ENCODE measurements around the gene KRTAP4-6.
"Not testable (repeated sequence)": the region's sequence is repeated elsewhere in the genome, so short reads cannot be mapped to it uniquely, and the experiment has no call there.

DNA sequence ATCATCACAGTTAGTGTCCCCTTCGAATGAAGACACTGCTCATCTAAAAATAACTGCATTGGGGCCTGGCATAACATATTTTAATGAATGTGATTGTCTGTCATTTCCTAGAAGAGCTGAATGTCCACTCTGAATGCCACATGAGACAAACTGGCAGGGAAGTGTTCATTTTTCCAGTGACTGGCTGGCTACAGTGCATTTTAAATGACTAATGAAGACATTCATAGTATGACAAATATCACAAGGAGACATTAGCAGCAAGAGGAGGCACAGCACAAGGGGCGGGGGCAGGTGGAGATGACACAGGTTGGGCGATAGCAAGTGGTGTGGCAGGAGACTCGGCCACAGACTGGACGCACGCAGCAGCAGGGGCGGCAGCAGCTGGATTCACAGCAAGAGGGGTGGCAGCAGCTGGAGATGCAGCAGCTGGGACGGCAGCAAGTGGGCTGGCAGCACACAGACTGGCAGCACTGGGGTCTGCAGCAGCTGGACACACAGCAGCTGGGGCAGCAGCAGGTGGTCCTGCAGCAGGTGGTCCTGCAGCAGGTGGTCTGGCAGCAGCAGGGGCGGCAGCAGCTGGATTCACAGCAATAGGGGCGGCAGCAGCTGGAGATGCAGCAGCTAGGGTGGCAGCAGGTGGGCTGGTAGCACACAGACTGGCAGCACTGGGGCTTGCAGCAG lies 8.8 kb upstream of the KRTAP4-6 start:
- TF ChIP-seq, protein P1, sequence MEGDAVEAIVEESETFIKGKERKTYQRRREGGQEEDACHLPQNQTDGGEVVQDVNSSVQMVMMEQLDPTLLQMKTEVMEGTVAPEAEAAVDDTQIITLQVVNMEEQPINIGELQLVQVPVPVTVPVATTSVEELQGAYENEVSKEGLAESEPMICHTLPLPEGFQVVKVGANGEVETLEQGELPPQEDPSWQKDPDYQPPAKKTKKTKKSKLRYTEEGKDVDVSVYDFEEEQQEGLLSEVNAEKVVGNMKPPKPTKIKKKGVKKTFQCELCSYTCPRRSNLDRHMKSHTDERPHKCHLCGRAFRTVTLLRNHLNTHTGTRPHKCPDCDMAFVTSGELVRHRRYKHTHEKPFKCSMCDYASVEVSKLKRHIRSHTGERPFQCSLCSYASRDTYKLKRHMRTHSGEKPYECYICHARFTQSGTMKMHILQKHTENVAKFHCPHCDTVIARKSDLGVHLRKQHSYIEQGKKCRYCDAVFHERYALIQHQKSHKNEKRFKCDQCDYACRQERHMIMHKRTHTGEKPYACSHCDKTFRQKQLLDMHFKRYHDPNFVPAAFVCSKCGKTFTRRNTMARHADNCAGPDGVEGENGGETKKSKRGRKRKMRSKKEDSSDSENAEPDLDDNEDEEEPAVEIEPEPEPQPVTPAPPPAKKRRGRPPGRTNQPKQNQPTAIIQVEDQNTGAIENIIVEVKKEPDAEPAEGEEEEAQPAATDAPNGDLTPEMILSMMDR (IDR thresholded peaks at IDR 0.05 in 8 of 11, conservative IDR thresholded peaks at IDR 0.05 in 3 of 11) = not testable (repeated sequence)
- TF ChIP-seq POLR2A (IDR thresholded peaks at IDR 0.05) = not testable (repeated sequence)
